CD4-positive, alpha-beta T cell treated with Interleukin-15 for 1 hour (primary cell): Measurements from ENCODE around the gene RTKN.
A peak's percentile ranks its signal among the peaks of the same experiment; 100 is the strongest.
"Not testable (repeated sequence)": the region's sequence is repeated elsewhere in the genome, so short reads cannot be mapped to it uniquely, and the experiment has no call there.

Source experiments
- DNase-seq: peaks from one replicate; pipeline ENCODE4 v3.0.0-alpha.2; 2020

Gene RTKN

GRCh38 chr2:74461187-74462053, 19.7 kb upstream of the RTKN start:
- no peak for DNase-seq

DNA sequence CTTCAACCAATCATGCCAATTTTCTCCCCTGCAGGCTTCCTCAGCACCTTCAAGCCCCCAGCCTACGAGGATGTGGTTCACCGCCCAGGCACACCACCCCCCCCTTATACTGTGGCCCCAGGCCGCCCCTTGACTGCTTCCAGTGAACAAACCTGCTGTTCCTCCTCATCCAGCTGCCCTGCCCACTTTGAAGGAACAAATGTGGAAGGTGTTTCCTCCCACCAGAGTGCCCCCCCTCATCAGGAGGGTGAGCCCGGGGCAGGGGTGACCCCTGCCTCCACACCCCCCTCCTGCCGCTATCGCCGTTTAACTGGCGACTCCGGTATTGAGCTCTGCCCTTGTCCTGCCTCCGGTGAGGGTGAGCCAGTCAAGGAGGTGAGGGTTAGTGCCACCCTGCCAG, 18.4 kb upstream of the RTKN start:
- not testable (repeated sequence) for DNase-seq

DNA sequence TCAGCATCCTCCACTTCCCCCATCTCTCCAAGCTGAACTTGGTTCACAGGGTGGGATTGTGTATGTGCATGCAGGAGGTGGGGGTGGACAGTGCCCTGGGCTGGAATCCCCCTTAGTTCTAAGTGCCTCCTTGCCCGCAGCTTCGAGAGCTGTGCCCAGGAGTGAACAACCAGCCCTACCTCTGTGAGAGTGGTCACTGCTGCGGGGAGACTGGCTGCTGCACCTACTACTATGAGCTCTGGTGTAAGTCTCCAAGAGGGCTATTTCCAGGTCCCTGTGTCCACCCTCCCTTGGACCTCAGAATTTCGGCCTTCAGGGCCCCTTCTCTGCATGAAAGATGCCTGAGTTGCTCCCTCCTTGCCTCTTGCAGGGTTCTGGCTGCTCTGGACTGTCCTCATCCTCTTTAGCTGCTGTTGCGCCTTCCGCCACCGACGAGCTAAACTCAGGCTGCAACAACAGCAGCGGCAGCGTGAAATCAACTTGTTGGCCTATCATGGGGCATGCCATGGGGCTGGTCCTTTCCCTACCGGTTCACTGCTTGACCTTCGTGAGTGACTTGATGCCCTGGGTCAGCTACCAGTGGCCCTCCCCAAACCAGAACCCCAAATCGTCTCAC, 17.9 kb upstream of the RTKN start:
- not testable (repeated sequence) for DNase-seq

GRCh38 chr2:74458938-74459363, 17.2 kb upstream of the RTKN start:
- DNase-seq: no peak

DNA sequence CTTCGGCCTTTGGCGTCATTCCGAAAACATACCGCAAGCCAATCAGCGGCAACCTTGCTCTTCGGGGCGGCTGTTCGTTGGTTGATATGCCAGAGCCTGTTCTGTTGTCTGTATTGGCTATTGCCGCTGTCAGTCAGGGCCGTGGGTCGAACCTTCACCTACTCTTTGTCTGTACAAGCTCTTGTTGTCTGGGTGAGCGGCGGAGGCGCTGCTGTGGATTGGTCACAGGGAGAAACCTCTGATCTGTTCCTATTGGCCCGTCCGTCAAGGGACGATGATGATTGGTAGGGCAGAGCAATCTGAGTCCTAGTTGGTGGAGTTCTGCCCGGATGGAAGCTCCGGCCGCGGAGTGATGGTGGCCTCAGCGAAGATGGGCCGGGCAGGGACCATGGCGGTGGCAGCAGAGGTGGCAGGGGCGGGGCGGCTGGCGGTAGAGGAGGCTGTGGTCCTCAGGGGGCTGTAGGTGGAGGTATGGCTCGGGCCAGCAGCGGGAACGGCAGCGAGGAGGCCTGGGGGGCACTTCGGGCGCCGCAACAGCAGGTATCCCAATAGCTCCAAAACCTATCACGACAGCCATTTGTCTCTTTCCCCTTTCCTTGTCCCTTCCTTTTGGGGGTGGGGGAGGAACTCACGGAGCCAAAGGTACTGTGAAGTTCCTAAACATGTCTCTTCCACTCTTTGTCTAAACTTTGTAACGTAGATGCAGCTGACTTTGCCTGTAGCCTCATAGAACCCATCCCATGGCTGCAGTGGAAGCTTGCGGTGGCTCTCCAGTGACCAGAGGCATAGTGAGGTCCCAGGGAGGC, 16.6 kb upstream of the RTKN start, which contains the start of gene WBP1:
TSS of gene WBP1 (plus strand) at position 307 of the 806 bp plus-strand sequence. CDS start at position 472, 165 bp downstream.
- peak; percentile 100 for DNase-seq

- DNase-seq: peak; percentile 87
These were observed 15.9 kb upstream of the RTKN start for GRCh38 chr2:74457549-74458131.

DNA sequence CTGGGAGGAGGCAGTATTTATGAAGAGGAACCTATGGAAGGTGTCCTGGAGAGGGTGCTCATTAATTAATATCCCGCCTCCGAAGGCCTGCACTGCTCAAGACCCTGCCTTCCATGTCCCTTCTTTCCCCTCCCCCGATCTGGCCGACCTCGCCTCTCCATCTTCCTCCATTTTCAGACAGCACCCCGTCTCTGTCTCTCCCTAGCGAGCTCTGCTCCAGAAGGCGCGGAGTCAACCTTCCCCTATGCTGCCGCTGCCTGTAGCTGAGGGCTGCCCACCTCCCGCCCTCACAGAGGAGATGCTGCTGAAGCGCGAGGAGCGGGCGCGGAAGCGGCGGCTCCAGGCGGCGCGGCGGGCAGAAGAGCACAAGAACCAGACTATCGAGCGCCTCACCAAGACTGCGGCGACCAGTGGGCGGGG, 15.4 kb upstream of the RTKN start:
- no peak for DNase-seq

- DNase-seq: peak; percentile 97
These were observed 13.1 kb upstream of the RTKN start, which contains the start of gene INO80B for GRCh38 chr2:74454654-74455511. Gene INO80B (plus strand): TSS chr2:74455087. CDS start chr2:74455117, 30 bp downstream.

DNA sequence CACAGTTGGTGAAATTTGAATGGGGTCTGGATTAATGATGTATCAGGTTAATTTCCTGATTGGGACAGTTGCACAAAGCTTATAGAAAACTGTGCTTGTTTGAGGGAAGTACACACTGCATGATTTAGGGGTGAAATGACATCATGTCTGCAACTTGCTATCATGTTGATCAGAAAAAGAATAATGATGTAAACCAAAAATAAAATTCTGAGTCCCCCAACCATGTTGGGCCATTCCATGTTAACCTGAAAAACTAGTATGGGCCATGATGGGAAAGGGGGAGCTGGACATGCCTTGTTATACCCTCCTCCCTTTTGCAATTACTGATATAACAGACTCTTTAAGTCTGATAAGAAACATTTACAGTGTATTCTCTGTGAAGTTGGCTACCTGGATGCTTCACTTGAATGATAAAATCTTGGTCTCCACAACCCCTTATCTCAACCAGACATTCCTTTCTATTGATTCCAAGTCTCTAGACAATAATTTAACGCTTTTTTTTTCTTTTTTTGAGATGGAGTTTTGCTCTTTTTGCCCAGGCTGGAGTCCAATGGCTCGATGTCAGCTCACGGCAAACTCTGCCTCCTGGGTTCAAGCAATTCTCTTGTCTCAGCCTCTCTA, 8.9 kb upstream of the RTKN start:
- no peak for DNase-seq

- DNase-seq: no peak
These were observed 7.0 kb upstream of the RTKN start for GRCh38 chr2:74448771-74449170.

DNA sequence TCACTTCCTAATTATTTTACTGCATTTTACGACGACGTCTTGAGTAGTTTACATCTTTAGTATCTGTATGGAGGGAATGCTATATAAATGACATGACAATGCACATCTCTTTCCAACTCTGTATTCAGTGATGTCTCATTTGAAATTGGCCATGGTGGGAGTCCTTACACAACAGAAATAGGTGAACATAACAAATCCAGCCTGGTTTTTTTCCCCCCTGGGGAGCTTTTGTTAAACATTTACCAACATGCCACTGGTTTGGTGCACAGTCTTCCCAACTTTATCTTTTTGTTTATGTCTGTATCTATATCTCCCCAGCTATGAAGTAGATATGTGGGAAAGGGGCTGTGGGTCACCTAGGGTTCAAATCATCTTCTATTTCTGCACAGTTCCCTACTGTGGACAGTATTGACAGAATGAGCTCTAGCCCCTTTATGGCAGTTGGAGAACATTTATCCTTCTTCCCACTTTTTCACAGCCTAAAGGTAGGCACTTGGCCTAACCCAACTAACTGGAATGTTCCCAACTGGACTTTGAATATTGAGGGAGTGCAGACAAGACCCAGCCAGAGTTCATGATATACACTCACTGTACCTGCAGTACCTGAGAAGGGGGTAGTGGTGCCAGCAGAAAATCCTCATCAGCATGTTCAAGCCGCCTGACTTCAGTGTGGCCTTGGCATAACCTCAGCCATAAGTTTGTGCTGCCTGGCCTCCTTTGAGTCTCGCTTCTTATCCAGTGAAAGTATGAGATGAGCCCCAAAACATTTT, 5.7 kb upstream of the RTKN start:
- DNase-seq: no peak

DNA sequence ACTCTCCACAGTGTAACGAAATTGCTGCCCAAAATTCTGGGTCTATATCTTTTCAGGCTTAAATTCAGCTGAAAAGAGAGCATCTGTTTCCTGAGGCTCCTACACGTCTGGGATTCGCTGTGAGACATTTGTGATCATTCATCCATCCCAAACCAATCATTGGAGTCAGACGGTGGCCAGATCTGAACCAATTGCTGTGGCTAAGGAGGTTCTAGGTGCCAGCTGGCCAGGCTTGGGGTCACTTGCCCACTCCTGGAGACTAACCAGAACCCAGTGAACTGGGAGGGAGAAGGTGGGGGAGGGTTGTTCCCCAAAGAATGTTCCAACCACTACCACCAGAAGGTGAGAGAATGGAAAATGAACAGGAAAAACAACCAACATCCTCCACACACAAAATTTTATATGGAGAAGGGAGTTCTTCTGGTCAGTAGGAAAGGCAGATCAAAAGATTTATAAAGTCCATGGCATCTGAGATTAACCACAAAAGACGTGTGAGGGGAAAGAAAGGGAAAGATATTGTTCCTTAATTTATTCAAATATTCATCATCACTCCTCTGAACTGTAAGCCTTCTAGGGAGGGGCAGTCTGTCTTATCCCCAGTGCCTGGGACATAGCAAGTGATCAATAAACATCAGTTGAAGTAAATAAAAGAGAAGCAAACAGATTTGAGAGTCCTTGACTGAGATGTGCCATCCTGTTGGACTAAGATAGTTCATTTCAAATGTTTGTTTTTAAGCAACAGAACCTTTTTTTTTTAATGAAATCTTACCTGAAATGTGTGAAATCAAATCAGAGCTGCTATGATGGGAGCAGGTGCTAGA, 3.0 kb upstream of the RTKN start:
- DNase-seq: no peak

GRCh38 chr2:74442483-74443297, 953 bp upstream of the RTKN start:
- not testable (repeated sequence) for DNase-seq

DNA sequence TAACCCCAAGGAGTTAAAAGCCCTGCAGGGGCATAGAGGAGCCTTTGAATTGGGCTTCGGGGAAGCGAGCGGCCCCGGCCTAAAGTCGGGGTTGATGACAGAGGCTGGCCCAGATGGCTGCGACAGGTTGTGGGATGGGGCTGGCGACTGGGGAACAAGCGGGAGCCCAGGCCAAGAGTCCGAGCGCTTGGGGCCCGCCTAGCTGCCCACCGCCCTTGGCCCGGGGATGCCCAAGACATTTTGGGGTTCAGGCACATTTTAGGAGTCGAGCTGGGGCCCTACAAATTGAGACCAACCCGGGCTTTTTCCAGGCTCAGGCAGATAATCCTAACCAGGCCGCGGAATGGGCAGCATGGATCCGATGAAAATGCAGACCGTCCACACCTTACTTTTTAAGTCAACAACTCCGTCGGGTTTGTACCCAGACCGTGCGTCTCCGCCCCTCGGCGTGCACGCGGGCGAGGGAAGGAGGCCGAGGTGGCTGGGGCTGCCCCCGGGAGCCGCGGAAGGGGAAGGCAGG, 507 bp downstream of the RTKN start:
- DNase-seq: no peak

GRCh38 chr2:74440378-74441169, 1.2 kb downstream of the RTKN start:
- DNase-seq: peak; percentile 70

DNA sequence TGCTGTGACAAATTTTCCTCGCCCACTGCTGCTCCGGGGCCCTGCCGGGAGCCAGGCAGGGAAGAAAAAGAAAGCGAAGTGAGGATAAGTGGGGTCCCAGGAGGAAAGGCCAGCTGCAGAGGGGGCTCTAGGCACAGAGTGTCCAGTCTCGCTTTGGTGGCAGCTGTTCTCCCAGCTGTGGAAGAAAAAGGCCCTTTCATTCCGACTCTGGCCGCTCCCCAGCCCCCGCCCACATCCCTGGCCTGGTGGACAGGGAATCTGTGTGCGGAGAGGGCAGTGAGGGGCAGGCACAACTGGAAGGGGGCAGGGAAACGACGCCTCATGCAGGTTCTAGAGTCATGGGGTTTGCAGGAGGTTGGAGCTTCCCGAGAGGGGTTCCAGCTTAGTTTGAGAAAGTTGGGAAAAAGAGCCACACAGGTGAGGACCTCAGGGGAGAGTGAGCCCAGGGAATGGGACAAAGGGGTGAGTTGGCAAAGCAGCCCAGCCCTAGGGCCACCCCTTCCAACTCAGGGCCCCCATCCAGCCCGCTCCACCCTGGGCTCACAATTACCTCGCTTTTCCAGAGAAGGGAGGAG, 1.8 kb downstream of the RTKN start:
- no peak for DNase-seq

DNA sequence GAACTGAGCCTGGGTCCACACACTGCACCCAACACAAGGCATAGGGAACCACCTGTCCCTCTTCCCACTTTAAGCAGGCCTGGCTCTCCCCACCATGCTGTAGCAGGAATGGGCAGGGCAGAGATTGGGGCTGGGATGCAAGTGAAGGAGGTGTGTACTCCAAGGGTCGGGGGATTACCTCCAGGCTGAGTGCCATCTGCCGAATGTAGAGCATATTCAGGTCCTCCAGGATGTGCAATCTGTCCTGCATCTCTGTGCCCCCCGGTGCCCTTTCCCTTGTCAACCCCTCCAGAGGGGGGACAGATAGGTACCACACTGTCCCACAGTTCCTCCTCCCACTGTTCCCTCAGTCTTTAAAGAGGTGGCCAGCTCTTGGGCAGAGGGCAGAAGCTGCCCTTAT, 2.4 kb downstream of the RTKN start:
- no peak for DNase-seq
